ENCODE measurements around the gene CD72. TPM values are rescaled to one million over a fixed set of nuclear protein-coding genes. Genes with fewer than 3 reads are reported as not detected.

The CD72 gene
- total RNA-seq, 1 donor, result 2.9 TPM

DNA sequence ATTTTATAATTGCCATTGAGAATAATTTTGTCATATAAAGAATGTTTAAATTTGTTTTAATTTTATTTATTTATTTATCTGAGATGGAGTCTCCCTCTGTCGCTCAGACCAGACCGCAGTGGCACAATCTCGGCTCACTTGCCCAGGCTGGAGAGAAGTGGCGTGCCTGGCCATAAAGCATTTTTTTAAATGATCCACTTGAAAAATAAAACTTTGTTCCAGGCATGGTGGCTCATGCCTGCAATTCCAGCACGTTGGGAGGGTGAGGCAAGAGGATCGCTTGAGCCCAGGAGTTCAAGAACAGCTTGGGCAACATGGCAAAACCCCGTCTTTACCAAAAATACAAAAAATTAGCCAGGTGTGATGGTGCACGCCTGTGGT lies 34.6 kb upstream of the CD72 start:
- Histone ChIP-seq H3K27ac (ENCODE audit: low read depth, low read length) (peak overlapping the region; percentile 76), H3K4me2 (ENCODE audit: insufficient read depth, low read length) (no peak overlapping the region), H3K36me3 (ENCODE audit: insufficient read depth, low read length) (no peaks in the 10 kb centered on the region), H3K79me2 (ENCODE audit: insufficient read depth, low read length) (no peaks in the 10 kb centered on the region), H3K27me3 (ENCODE audit: insufficient read depth, low read length) (no peaks in the 10 kb centered on the region), H3K4me1 (ENCODE audit: insufficient read depth, low read length) (peaks cover 48% of the 10 kb centered on the region), H2AFZ (ENCODE audit: low read length) (no peak overlapping the region), H4K20me1 (ENCODE audit: insufficient read depth, low read length) (no peaks in the 10 kb centered on the region), H3K4me3 (ENCODE audit: insufficient read depth, low read length) (no peak overlapping the region), H3K9me3 (ENCODE audit: low read depth, low read length) (no peaks in the 10 kb centered on the region)
- no peak for DNase-seq (ENCODE audit: insufficient read length, low spot score, missing footprints)
- TF ChIP-seq, protein P1, sequence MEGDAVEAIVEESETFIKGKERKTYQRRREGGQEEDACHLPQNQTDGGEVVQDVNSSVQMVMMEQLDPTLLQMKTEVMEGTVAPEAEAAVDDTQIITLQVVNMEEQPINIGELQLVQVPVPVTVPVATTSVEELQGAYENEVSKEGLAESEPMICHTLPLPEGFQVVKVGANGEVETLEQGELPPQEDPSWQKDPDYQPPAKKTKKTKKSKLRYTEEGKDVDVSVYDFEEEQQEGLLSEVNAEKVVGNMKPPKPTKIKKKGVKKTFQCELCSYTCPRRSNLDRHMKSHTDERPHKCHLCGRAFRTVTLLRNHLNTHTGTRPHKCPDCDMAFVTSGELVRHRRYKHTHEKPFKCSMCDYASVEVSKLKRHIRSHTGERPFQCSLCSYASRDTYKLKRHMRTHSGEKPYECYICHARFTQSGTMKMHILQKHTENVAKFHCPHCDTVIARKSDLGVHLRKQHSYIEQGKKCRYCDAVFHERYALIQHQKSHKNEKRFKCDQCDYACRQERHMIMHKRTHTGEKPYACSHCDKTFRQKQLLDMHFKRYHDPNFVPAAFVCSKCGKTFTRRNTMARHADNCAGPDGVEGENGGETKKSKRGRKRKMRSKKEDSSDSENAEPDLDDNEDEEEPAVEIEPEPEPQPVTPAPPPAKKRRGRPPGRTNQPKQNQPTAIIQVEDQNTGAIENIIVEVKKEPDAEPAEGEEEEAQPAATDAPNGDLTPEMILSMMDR (IDR thresholded peaks at IDR 0.05; ENCODE audit: extremely low read depth, low read depth, low read length), result no peak

DNA sequence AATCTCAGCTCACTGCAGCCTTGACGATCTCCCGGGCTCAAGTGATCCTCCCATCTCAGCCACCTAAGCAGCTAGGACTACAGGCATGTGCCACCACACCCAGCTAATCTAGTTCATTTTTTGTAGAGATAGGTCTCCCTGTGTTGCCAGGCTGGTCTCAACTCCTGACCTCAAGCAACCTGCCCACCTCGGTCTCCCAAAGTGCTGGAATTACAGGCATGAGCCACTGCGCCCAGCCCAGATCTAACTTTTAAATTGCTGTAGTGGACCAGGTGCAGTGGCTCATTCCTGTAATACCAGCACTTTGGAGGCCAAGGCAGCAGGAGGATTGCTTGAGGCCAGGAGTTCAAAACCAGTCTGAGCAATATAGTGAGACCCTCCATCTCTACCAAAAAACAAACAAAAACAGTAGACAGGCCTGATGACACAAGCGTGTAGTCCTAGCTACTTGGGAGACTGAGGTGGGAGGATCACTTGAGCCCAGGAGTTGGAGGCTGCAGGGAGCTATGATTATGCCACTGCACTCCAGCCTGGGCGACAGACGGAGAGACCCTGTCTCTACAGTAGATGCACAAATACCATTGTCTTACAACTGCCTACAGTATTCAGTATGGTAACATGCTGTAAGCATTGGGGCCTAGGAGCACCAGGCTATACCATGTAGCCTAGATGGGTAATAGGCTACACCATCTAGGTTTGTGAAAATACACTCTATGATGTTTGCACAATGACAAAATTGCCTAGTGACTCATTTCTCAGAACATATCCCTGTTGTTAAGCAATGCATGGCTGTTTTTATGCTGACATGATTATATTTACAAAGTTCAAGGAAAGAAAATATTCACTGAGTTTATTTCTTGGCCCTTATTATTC lies 34.0 kb upstream of the CD72 start:
- H4K20me1 ChIP-seq (ENCODE audit: insufficient read depth, low read length), result no peaks in the 10 kb centered on the region
- no peaks in the 10 kb centered on the region for H3K9me3 ChIP-seq (ENCODE audit: low read depth, low read length)
- no peak for DNase-seq (ENCODE audit: insufficient read length, low spot score, missing footprints)
- no peak overlapping the region for H3K4me3 ChIP-seq (ENCODE audit: insufficient read depth, low read length)
- H3K4me2 ChIP-seq (ENCODE audit: insufficient read depth, low read length), result no peak overlapping the region
- H3K27me3 ChIP-seq (ENCODE audit: insufficient read depth, low read length), result no peaks in the 10 kb centered on the region
- peaks cover 49% of the 10 kb centered on the region for H3K4me1 ChIP-seq (ENCODE audit: insufficient read depth, low read length)
- peak overlapping the region; percentile 76 for H3K27ac ChIP-seq (ENCODE audit: low read depth, low read length)
- no peak overlapping the region for H2AFZ ChIP-seq (ENCODE audit: low read length)
- H3K79me2 ChIP-seq (ENCODE audit: insufficient read depth, low read length), result no peaks in the 10 kb centered on the region
- H3K36me3 ChIP-seq (ENCODE audit: insufficient read depth, low read length), result no peaks in the 10 kb centered on the region
- TF ChIP-seq, protein P1 (IDR thresholded peaks at IDR 0.05; ENCODE audit: extremely low read depth, low read depth, low read length), result no peak

DNA sequence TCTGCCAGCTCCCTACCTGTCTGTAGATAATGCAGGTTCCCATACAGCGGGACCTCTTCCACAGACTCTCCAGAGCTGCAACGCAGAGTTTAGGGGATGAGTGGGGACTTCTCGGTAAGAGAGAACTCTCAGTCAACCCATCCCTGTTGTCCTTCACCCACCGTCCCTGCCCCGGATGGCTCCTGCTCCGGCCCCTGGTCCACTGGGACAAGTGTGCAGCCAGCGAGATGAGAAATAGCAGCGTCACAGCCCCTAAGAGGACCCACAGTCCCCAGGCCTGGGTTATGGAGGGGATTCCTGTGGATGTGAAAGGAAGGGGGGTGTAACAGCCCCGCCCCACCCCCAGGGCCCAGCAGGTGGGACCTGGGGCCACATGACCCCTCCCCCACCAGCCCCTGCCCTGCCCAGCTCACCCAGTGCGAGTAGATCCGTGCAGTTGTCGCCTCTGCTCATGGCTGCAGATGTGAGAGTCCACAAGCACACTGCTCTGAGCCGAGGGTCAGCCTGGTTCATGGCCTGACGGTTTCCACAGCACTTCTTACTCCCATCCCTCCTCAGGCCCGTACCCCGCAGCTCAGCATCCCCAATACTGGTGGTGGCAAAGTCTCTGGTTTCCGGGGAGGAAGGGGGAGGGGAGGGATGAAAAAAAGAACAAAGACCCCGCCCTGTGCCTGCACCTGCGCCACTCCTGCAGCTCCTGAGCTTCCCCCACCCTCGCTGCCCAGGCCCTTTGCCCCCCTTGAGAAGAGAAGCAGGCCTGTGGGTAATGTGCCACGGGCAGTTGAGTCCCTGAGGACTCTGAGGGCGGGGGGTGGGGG lies 32.3 kb upstream of the CD72 start, which contains the start of gene SIT1:
Gene SIT1, minus strand, starts transcription at position 591 of the 818 bp plus-strand sequence. Its CDS starts 78 bp downstream, at position 513.
- H3K4me1 ChIP-seq (ENCODE audit: insufficient read depth, low read length), result peaks cover 56% of the 10 kb centered on the region
- no peaks in the 10 kb centered on the region for H3K36me3 ChIP-seq (ENCODE audit: insufficient read depth, low read length)
- DNase-seq (ENCODE audit: insufficient read length, low spot score, missing footprints), result no peak
- peak within 1 kb of the TSS; percentile 81 for H2AFZ ChIP-seq (ENCODE audit: low read length)
- no peaks in the 10 kb centered on the region for H3K9me3 ChIP-seq (ENCODE audit: low read depth, low read length)
- H3K4me2 ChIP-seq (ENCODE audit: insufficient read depth, low read length), result no peak within 1 kb of the TSS
- H4K20me1 ChIP-seq (ENCODE audit: insufficient read depth, low read length), result no peaks in the 10 kb centered on the region
- no peaks in the 10 kb centered on the region for H3K79me2 ChIP-seq (ENCODE audit: insufficient read depth, low read length)
- H3K27me3 ChIP-seq (ENCODE audit: insufficient read depth, low read length), result no peaks in the 10 kb centered on the region
- TF ChIP-seq, protein P1 (IDR thresholded peaks at IDR 0.05; ENCODE audit: extremely low read depth, low read depth, low read length), result no peak
- no peak within 1 kb of the TSS for H3K4me3 ChIP-seq (ENCODE audit: insufficient read depth, low read length)
- H3K27ac ChIP-seq (ENCODE audit: low read depth, low read length), result peak within 1 kb of the TSS; percentile 76

Data from osteoblast (primary cell).